Suprapubic skin (tissue), 4 donors: ENCODE results near the gene MAGI3. TPM values are rescaled to one million over a fixed set of nuclear protein-coding genes. Genes with fewer than 3 reads are reported as not detected.

ENCODE experiments used
- DNase-seq, 2 donors: peaks; one replicate each; pipeline ENCODE4 v3.0.0-alpha.2; 2019; ENCODE audit warnings: low spot score in 2 of 2
- H3K27ac ChIP-seq: fragments of 200-600 bp; sonication (generic); one replicate; pipeline ENCODE4 v1.5.1; 2019
- H3K27me3 ChIP-seq: fragments of 200-600 bp; sonication (generic); one replicate; pipeline ENCODE4 v1.5.1; 2019
- H3K36me3 ChIP-seq: fragments of 200-600 bp; sonication (generic); one replicate; pipeline ENCODE4 v1.5.1; 2019
- H3K4me1 ChIP-seq: fragments of 200-600 bp; sonication (generic); one replicate; pipeline ENCODE4 v1.5.1; 2019
- H3K4me3 ChIP-seq: fragments of 200-600 bp; sonication (generic); one replicate; pipeline ENCODE4 v1.5.1; 2019; ENCODE audit warnings: mild to moderate bottlenecking
- H3K9me3 ChIP-seq: fragments of 200-600 bp; sonication (generic); one replicate; pipeline ENCODE4 v1.5.1; 2019
- EP300 ChIP-seq: sonication (generic); formaldehyde crosslinking; IDR thresholded peaks from one replicate; pipeline ENCODE4 v1.6.1; 2017; ENCODE audit warnings: antibody characterized with exemption
- POLR2A ChIP-seq, 2 donors: fragments of 450-650 bp; IDR thresholded peaks; one replicate each; pipeline ENCODE4 v1.6.1; 2017; ENCODE audit warnings: antibody characterized with exemption in 2 of 2, mild to moderate bottlenecking in 2 of 2, moderate library complexity in 2 of 2
- POLR2AphosphoS5 ChIP-seq, 3 donors: sonication (generic); formaldehyde crosslinking; IDR thresholded peaks; one replicate each; pipeline ENCODE4 v1.6.1; 2017; ENCODE audit warnings: antibody characterized with exemption in 3 of 3
- WGBS: methylation state at CpG from one replicate; pipeline ENCODE4 v1.1.5; 2018; 5-methylcytosine and 5-hydroxymethylcytosine counted together
- total RNA-seq, 4 donors: library from RNA; depleted of rRNA; stranded (reverse); fragments of >200 nt; gene quantifications; one replicate each; pipeline ENCODE4 v1.1.0, GENCODE V29; 2016
- TF ChIP-seq, protein P1 (sequence below), 2 donors: fragments of 200-600 bp in 1 of 2; fragments of 450-650 bp in 1 of 2; sonication (generic) in 1 of 2; IDR thresholded peaks; one replicate each; pipeline ENCODE4 v1.5.1; 2016 to 2019; ENCODE audit warnings: antibody characterized with exemption in 2 of 2, mild to moderate bottlenecking in 1 of 2, moderate library complexity in 1 of 2

MAGI3 gene
- total RNA-seq, 4 donors from 2014 or later, result 8.3 to 18.8 (median 10.7) TPM

DNA sequence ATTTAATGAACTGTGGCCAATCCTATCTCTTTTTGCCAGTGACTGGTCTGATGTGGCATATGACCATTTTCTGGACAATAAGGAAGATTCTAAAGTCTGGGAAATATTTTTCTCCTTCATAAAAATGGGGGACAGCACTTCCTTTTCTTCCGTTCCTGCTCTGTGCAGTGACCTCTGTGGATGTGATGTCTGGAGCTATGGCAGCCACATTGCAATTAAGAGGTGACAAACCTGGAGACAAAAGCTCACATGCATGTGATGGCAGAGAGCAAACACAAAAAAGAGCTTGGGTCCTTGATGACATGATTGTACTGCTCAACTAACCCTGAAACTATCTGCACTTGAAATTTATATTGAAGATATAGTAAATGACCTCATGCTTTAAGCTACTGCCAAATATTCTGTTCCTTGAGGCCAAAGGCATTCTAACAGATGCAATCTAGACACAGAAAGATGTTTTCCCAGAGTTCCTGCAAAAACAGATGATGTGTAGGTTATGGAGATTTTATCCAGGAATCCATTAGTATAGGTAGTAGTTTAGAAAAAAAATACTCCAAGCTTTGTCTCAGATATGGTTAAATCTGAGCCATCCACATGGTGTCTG is 2.2 kb upstream of the MAGI3 start:
- H3K27ac ChIP-seq, result no peak overlapping the region
- 94% methylated on average over 1 of the region's 1 CpG for WGBS

GRCh38 chr1:113388621-113389358 is 1.5 kb upstream of the MAGI3 start:
- no peak for DNase-seq
- peak overlapping the region; percentile 99 for H3K4me3 ChIP-seq
- peak overlapping the region; percentile 88 for H3K27ac ChIP-seq
- peaks cover 37% of the 10 kb centered on the region for H3K4me1 ChIP-seq
- no peaks in the 10 kb centered on the region for H3K27me3 ChIP-seq
- no peaks in the 10 kb centered on the region for H3K9me3 ChIP-seq
- TF ChIP-seq, protein P1, sequence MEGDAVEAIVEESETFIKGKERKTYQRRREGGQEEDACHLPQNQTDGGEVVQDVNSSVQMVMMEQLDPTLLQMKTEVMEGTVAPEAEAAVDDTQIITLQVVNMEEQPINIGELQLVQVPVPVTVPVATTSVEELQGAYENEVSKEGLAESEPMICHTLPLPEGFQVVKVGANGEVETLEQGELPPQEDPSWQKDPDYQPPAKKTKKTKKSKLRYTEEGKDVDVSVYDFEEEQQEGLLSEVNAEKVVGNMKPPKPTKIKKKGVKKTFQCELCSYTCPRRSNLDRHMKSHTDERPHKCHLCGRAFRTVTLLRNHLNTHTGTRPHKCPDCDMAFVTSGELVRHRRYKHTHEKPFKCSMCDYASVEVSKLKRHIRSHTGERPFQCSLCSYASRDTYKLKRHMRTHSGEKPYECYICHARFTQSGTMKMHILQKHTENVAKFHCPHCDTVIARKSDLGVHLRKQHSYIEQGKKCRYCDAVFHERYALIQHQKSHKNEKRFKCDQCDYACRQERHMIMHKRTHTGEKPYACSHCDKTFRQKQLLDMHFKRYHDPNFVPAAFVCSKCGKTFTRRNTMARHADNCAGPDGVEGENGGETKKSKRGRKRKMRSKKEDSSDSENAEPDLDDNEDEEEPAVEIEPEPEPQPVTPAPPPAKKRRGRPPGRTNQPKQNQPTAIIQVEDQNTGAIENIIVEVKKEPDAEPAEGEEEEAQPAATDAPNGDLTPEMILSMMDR (IDR thresholded peaks at IDR 0.05), result no peak
- TF ChIP-seq POLR2A (IDR thresholded peaks at IDR 0.05) (no peak), EP300 (no peak), POLR2AphosphoS5 (IDR thresholded peaks at IDR 0.05) (no peak)
- H3K36me3 ChIP-seq, result no peaks in the 10 kb centered on the region
- WGBS, result 24% methylated on average over 8 of the region's 8 CpGs

More for the DNA sequence above, 2.2 kb upstream of the MAGI3 start:
- DNase-seq, result no peak
- Histone ChIP-seq H3K4me3 (no peak overlapping the region), H3K9me3 (no peaks in the 10 kb centered on the region), H3K27me3 (no peaks in the 10 kb centered on the region), H3K36me3 (no peaks in the 10 kb centered on the region), H3K4me1 (peaks cover 33% of the 10 kb centered on the region)
- no peak for TF ChIP-seq EP300
- TF ChIP-seq POLR2A (IDR thresholded peaks at IDR 0.05), result no peak
- TF ChIP-seq, protein P1 (IDR thresholded peaks at IDR 0.05), result no peak
- TF ChIP-seq POLR2AphosphoS5 (IDR thresholded peaks at IDR 0.05), result no peak

- WGBS, result 3% methylated on average over 13 of the region's 13 CpGs
- no peaks in the 10 kb centered on the region for H3K9me3 ChIP-seq
- H3K27ac ChIP-seq, result peak overlapping the region; percentile 88
- no peaks in the 10 kb centered on the region for H3K36me3 ChIP-seq
- H3K4me3 ChIP-seq, result peak overlapping the region; percentile 99
- no peak for DNase-seq
- peaks cover 39% of the 10 kb centered on the region for H3K4me1 ChIP-seq
- TF ChIP-seq POLR2A (IDR thresholded peaks at IDR 0.05) (no peak), EP300 (no peak), POLR2AphosphoS5 (IDR thresholded peaks at IDR 0.05) (no peak)
- TF ChIP-seq, protein P1 (IDR thresholded peaks at IDR 0.05), result no peak
- H3K27me3 ChIP-seq, result no peaks in the 10 kb centered on the region
Measured at GRCh38 chr1:113389359-113389952, 859 bp upstream of the MAGI3 start.

- peak overlapping the region; percentile 99 for H3K4me3 ChIP-seq
- no peaks in the 10 kb centered on the region for H3K9me3 ChIP-seq
- DNase-seq, result peak; percentile 80 to 85
- peak overlapping the region; percentile 88 for H3K27ac ChIP-seq
- H3K4me1 ChIP-seq, result peaks cover 40% of the 10 kb centered on the region
- TF ChIP-seq POLR2AphosphoS5 (IDR thresholded peaks at IDR 0.05), result no peak
- TF ChIP-seq POLR2A (IDR thresholded peaks at IDR 0.05), result no peak
- no peak for TF ChIP-seq EP300
- TF ChIP-seq, protein P1 (IDR thresholded peaks at IDR 0.05), result no peak
- H3K27me3 ChIP-seq, result no peaks in the 10 kb centered on the region
- no peaks in the 10 kb centered on the region for H3K36me3 ChIP-seq
- 0% methylated on average over 6 of the region's 74 CpGs for WGBS
Measured at GRCh38 chr1:113390871-113391648, 745 bp downstream of the MAGI3 start.
